ENCODE results near the gene EMP3. TPM values are rescaled to one million over a fixed set of nuclear protein-coding genes. Genes with fewer than 3 reads are reported as not detected.
A peak's percentile ranks its signal among the peaks of the same experiment; 100 is the strongest.

The EMP3 gene, protein sequence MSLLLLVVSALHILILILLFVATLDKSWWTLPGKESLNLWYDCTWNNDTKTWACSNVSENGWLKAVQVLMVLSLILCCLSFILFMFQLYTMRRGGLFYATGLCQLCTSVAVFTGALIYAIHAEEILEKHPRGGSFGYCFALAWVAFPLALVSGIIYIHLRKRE
- total RNA-seq: 100 to 1,000 TPM in 1 of 4 donors, 10 to 100 TPM in 3; 48.6 to 173 (median 58.9) TPM

DNA sequence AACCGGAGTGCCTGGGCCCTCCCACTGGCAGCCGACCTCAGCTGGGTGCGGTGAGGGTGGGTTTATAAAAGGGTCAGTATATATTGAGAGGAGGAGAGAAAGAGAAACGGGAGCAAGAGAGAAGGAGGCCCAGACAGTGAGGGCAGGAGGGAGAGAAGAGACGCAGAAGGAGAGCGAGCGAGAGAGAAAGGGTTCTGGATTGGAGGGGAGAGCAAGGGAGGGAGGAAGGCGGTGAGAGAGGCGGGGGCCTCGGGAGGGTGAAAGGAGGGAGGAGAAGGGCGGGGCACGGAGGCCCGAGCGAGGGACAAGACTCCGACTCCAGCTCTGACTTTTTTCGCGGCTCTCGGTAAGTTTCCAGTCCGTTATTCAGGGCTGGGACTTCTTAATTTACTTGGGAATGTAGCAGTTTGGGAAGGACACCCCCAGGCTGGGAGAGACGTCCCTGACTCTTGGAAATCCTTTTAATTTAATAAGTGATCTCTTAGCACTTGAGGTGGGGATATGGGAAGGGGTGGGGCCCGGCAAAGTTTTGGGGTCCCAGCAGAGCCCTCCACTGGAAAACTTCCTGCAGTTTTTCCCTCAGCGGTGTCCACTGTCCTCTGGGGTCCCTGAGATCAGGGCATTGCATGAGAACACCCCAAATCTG lies at the start of gene EMP3:
Gene EMP3 (plus strand): TSS at position 288 of the 646 bp plus-strand sequence. CDS start 1,293 bp downstream, outside the sequence.
- TF ChIP-seq, protein P1, sequence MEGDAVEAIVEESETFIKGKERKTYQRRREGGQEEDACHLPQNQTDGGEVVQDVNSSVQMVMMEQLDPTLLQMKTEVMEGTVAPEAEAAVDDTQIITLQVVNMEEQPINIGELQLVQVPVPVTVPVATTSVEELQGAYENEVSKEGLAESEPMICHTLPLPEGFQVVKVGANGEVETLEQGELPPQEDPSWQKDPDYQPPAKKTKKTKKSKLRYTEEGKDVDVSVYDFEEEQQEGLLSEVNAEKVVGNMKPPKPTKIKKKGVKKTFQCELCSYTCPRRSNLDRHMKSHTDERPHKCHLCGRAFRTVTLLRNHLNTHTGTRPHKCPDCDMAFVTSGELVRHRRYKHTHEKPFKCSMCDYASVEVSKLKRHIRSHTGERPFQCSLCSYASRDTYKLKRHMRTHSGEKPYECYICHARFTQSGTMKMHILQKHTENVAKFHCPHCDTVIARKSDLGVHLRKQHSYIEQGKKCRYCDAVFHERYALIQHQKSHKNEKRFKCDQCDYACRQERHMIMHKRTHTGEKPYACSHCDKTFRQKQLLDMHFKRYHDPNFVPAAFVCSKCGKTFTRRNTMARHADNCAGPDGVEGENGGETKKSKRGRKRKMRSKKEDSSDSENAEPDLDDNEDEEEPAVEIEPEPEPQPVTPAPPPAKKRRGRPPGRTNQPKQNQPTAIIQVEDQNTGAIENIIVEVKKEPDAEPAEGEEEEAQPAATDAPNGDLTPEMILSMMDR (IDR thresholded peaks at IDR 0.05): no peak
- ATAC-seq (ENCODE audit: low FRiP score) (peak; percentile 35), DNase-seq (ENCODE audit: low spot score) (peak; percentile 55)

DNA sequence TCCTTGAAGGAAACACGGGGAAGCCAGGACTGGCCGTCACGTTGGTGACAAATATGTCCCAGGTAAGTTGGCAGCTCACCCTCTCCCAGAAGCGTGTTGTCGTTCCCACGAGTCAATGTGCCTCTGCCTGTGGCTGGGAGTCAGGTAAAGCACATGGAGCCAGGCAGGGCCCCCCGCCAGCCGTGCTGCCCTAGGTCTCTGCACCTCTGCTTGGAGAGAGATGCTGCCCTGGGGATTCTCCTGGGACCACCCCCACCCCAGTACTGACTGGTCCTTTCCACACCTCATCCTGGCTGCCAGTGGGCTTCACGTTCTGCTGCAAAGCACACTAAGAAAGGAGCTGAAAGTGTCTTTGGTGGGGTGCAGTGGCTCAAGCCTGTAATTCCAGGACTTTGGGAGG lies 45.6 kb upstream of the EMP3 start:
- ATAC-seq (ENCODE audit: low FRiP score) (no peak), DNase-seq (ENCODE audit: low spot score) (no peak)

DNA sequence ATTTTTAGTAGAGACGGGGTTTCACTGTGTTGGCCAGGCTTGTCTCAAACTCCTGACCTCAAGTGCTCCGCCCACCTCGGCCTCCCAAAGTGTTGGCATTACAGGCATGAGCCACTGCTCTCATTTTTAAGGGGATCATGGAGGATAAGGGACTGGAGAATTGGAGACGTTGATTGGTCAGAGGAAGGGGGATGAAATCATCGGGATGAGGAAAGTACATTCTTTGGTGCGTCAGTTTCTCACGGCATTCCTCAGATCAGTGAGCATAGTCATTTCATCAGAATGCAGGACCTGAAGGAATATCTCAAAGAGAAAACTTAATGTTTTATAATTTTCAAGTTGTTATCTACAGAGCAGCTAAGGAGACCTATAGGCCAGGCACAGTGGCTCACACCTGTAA lies 41.4 kb upstream of the EMP3 start:
- ATAC-seq (ENCODE audit: low FRiP score) (no peak), DNase-seq (ENCODE audit: low spot score) (no peak)
- TF ChIP-seq, protein P1 (IDR thresholded peaks at IDR 0.05): no peak

More for the DNA sequence above, 45.6 kb upstream of the EMP3 start:
- TF ChIP-seq, protein P1 (IDR thresholded peaks at IDR 0.05): no peak

DNA sequence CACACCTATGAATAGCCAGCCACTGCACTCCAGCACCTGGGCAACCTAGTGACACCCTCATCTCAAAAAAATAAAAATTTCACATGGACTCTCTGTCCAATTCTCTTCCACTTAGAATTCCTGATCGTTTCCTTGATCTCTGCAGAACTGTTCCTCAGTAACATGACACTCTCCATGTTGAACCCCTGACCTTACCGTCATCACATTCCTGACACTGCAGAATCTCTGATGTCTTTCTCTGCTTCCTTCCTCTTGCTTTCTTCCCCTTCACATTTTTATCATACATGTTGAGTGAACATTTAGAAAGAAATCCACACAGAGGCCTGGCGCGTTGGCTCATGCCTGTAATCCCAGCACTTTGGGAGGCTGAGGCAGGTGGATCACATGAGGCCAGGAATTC lies 40.5 kb upstream of the EMP3 start:
- TF ChIP-seq, protein P1 (IDR thresholded peaks at IDR 0.05): no peak
- ATAC-seq (ENCODE audit: low FRiP score): no peak
- no peak for DNase-seq (ENCODE audit: low spot score)

DNA sequence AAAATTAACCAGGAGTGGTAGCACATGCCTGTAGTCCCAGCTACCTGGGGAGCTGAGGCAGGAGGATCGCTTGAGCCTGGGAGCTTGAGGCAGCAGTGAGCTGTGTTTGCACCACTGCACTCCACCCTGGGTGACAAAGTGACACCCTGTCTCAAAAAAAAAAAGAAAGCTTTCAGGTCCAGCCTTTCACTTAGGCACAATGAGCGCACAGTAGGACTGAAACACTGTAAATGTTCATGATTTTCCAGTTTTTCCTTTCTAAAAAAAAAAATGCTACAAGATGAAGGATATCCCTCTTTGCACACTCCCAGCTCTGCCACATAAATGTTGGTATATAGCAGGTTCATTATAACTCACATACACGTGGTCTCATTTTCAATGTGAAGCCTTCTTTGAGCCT lies 37.6 kb upstream of the EMP3 start:
- ATAC-seq (ENCODE audit: low FRiP score): no peak
- DNase-seq (ENCODE audit: low spot score): no peak
- TF ChIP-seq, protein P1 (IDR thresholded peaks at IDR 0.05): no peak

DNA sequence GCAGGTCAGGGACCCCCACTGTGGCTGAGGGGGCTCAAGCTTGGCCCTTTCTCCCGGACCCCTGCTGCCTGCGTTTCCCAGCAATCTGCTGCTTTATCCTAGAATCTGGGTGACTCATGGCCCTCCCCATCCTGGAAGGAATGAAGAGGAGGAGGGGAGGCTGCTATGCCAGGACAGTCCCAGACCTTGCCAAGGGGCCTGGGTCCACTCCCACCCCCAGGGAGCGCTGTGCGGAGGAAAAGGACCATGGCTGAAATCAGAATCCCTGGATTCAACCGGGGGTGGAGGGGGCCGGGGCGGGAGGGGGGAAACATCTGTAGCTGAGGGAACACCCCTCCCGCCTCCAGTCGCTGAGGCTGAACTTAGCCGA lies 35.0 kb upstream of the EMP3 start:
- no peak for DNase-seq (ENCODE audit: low spot score)
- peak; percentile 66 for ATAC-seq (ENCODE audit: low FRiP score)
- TF ChIP-seq, protein P1 (IDR thresholded peaks at IDR 0.05): no peak

Measured in omental fat pad (tissue), 4 donors.